ENCODE measurements around the gene SPATA33.

DNA sequence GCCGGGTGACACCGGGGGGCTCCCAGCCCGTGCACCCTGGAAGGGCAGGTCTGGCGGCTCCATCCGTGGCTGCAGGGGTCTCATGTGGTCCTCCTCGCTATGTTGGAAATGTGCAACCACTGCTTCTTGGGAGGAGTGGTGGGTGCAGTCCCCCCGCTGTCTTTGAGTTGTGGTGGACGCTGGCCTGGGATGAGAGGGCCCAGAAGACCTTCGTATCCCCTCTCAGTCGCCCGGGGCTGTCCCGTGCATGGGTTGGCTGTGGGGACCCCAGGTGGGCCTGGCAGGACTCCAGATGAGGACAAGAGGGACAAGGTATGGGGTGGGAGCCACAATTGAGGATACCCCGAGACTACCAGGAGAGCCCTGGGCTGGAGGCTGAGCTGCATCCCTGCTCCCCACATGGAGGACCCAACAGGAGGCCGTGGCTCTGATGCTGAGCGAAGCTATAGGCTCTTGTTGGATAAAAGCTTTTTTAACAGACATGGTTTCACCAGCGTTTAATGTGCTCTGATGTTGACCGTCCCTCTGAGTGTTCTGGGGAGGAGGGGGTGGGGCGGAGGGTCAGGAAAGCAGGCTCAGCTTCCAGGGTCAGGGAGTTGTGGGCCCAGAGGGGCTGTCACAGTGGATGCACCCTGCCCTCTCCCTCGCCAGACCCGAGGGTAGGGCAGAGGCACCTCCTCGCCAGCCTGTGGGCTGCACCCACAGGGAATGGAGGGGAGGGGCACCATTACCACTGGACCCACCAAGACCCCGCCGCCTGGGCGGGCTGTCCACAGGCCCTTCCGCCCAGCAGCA is 38.4 kb downstream of the SPATA33 start:
- TF ChIP-seq, protein P1, sequence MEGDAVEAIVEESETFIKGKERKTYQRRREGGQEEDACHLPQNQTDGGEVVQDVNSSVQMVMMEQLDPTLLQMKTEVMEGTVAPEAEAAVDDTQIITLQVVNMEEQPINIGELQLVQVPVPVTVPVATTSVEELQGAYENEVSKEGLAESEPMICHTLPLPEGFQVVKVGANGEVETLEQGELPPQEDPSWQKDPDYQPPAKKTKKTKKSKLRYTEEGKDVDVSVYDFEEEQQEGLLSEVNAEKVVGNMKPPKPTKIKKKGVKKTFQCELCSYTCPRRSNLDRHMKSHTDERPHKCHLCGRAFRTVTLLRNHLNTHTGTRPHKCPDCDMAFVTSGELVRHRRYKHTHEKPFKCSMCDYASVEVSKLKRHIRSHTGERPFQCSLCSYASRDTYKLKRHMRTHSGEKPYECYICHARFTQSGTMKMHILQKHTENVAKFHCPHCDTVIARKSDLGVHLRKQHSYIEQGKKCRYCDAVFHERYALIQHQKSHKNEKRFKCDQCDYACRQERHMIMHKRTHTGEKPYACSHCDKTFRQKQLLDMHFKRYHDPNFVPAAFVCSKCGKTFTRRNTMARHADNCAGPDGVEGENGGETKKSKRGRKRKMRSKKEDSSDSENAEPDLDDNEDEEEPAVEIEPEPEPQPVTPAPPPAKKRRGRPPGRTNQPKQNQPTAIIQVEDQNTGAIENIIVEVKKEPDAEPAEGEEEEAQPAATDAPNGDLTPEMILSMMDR (IDR thresholded peaks at IDR 0.05), result no peak
- no peak for TF ChIP-seq POLR2A (IDR thresholded peaks at IDR 0.05)

Measured in right lobe of liver (tissue), 4 donors.